ENCODE results near the gene PTOV1.
"Not testable (repeated sequence)": the region's sequence is repeated elsewhere in the genome, so short reads cannot be mapped to it uniquely, and the experiment has no call there.

PTOV1 gene

GRCh38 chr19:49818649-49819370, 32.1 kb upstream of the PTOV1 start:
- no peak for DNase-seq (ENCODE audit: low spot score)
- TF ChIP-seq CTCF (IDR thresholded peaks at IDR 0.05; ENCODE audit: extremely low read depth, insufficient read depth, missing control alignments): no peak
- in situ Hi-C loops (cut with MboI; ENCODE audit: low pct_unique_long_range_greater_than_20kb, low sequenced_read_pairs, unreplicated experiment): no loop called here

GRCh38 chr19:49819452-49820115, 31.4 kb upstream of the PTOV1 start:
- in situ Hi-C loops (cut with MboI; ENCODE audit: low pct_unique_long_range_greater_than_20kb, low sequenced_read_pairs, unreplicated experiment); DNase-seq (ENCODE audit: low spot score): not testable (repeated sequence)

- in situ Hi-C loops (cut with MboI; ENCODE audit: low pct_unique_long_range_greater_than_20kb, low sequenced_read_pairs, unreplicated experiment): no loop called here
- TF ChIP-seq CTCF (IDR thresholded peaks at IDR 0.05; ENCODE audit: extremely low read depth, insufficient read depth, missing control alignments): no peak
Measured at GRCh38 chr19:49820125-49820524, 30.8 kb upstream of the PTOV1 start.

GRCh38 chr19:49823472-49823871, 27.5 kb upstream of the PTOV1 start:
- TF ChIP-seq CTCF (IDR thresholded peaks at IDR 0.05; ENCODE audit: extremely low read depth, insufficient read depth, missing control alignments): no peak
- no peak for DNase-seq (ENCODE audit: low spot score)
- in situ Hi-C loops (cut with MboI; ENCODE audit: low pct_unique_long_range_greater_than_20kb, low sequenced_read_pairs, unreplicated experiment): no loop called here

More at GRCh38 chr19:49820125-49820524, 30.8 kb upstream of the PTOV1 start:
- no peak for DNase-seq (ENCODE audit: low spot score)

GRCh38 chr19:49824662-49825061, 26.3 kb upstream of the PTOV1 start:
- no peak for DNase-seq (ENCODE audit: low spot score)
- TF ChIP-seq CTCF (IDR thresholded peaks at IDR 0.05; ENCODE audit: extremely low read depth, insufficient read depth, missing control alignments): no peak
- in situ Hi-C loops (cut with MboI; ENCODE audit: low pct_unique_long_range_greater_than_20kb, low sequenced_read_pairs, unreplicated experiment): no loop called here

GRCh38 chr19:49827034-49827433, 23.9 kb upstream of the PTOV1 start:
- DNase-seq (ENCODE audit: low spot score): no peak
- TF ChIP-seq CTCF (IDR thresholded peaks at IDR 0.05; ENCODE audit: extremely low read depth, insufficient read depth, missing control alignments): no peak
- in situ Hi-C loops (cut with MboI; ENCODE audit: low pct_unique_long_range_greater_than_20kb, low sequenced_read_pairs, unreplicated experiment): no loop called here

- in situ Hi-C loops (cut with MboI; ENCODE audit: low pct_unique_long_range_greater_than_20kb, low sequenced_read_pairs, unreplicated experiment): no loop called here
- DNase-seq (ENCODE audit: low spot score): no peak
- TF ChIP-seq CTCF (IDR thresholded peaks at IDR 0.05; ENCODE audit: extremely low read depth, insufficient read depth, missing control alignments): no peak
Measured at GRCh38 chr19:49829200-49829599, 21.8 kb upstream of the PTOV1 start.
